Endothelial cell of umbilical vein (primary cell): Measurements from ENCODE around the gene COMMD10. TPM values are rescaled to one million over a fixed set of nuclear protein-coding genes. Genes with fewer than 3 reads are reported as not detected.

ENCODE experiments used
- BruUV-seq: library from RNA; stranded (reverse); fragments of 400-500 nt; replicated peaks from 2 replicates; lab custom pipeline; 2021; lab: Mats Ljungman, UMichigan
- CTCF ChIA-PET: fragments of 300-600, 350-600 bp; sonication (Branson Sonifier 250); formaldehyde crosslinking; loops from one replicate; lab custom pipeline; 2021; ENCODE audit warnings: antibody characterized with exemption, inconsistent platforms; lab: Charles Lee
- POLR2A ChIA-PET: fragments of 300-600, 350-600 bp; sonication (Branson Sonifier 250); formaldehyde crosslinking; loops from one replicate; lab custom pipeline; 2021; ENCODE audit warnings: antibody characterized with exemption, inconsistent platforms; lab: Charles Lee
- DNase-seq: peaks from one replicate; pipeline ENCODE4 v3.0.0-alpha.2; 2011; ENCODE audit warnings: low read depth, low spot score
- FAIRE-seq: peaks from 2 replicates; lab custom pipeline; 2011; peaks lifted over from hg19 to GRCh38; lab: Jason Lieb, UNC
- H2AFZ ChIP-seq: 2 replicates; pipeline ENCODE4 v1.6.0; 2012; ENCODE audit warnings: low read depth, low read length, control low read depth, inconsistent platforms
- H3K27ac ChIP-seq: 2 replicates; pipeline ENCODE4 v1.5.1; 2011; ENCODE audit warnings: low read depth, mild to moderate bottlenecking, control low read depth, low read length, moderate library complexity; ENCODE audit not compliant: insufficient read depth
- H3K27me3 ChIP-seq, 2 experiments: 2 replicates each; pipeline versions ENCODE4 v1.6.0 to v1.6.1; 2011; ENCODE audit warnings: low read length in 2 of 2, mixed read lengths in 1 of 2; ENCODE audit not compliant: control insufficient read depth in 2 of 2, insufficient read depth in 2 of 2
- H3K36me3 ChIP-seq, 2 experiments: 2 replicates in 1 of 2; 3 replicates in 1 of 2; pipeline ENCODE4 v1.5.1; 2011; ENCODE audit warnings: low read length in 2 of 2, mild to moderate bottlenecking in 1 of 2, moderate library complexity in 1 of 2; ENCODE audit not compliant: control insufficient read depth in 2 of 2, insufficient read depth in 2 of 2; ENCODE audit errors: extremely low read depth in 1 of 2
- H3K4me1 ChIP-seq: 3 replicates; pipeline ENCODE4 v1.5.1; 2011; ENCODE audit warnings: mild to moderate bottlenecking, low read length; ENCODE audit not compliant: control insufficient read depth, insufficient read depth; ENCODE audit errors: extremely low read depth
- H3K4me2 ChIP-seq: 2 replicates; pipeline ENCODE4 v1.6.1; 2011; ENCODE audit warnings: low read length, control low read depth, mixed read lengths; ENCODE audit not compliant: insufficient read depth
- H3K4me3 ChIP-seq, 3 experiments: fragments of 200-600 bp in 1 of 3; sonication (generic), shearing (Covaris generic) in 1 of 3; replicated peaks in 1 of 3; 2 replicates each; pipeline ENCODE4 v1.5.1; 2011 to 2016; ENCODE audit warnings: control low read depth in 3 of 3, low read length in 3 of 3, mild to moderate bottlenecking in 2 of 3, inconsistent platforms in 1 of 3, low read depth in 1 of 3, moderate library complexity in 1 of 3; ENCODE audit not compliant: insufficient read depth in 1 of 3
- H3K79me2 ChIP-seq: 2 replicates; pipeline ENCODE4 v1.6.0; 2012; ENCODE audit warnings: low read length, inconsistent platforms; ENCODE audit not compliant: control insufficient read depth, insufficient read depth
- H3K9ac ChIP-seq: replicated peaks from 2 replicates; pipeline ENCODE3; 2011; ENCODE audit warnings: low read length, control low read depth; ENCODE audit not compliant: insufficient read depth; ENCODE audit errors: extremely low read depth
- H3K9me1 ChIP-seq: replicated peaks from 3 replicates; pipeline ENCODE4 v1.6.0; 2011; ENCODE audit warnings: mild to moderate bottlenecking, low read length; ENCODE audit not compliant: control insufficient read depth, insufficient read depth; ENCODE audit errors: extremely low read depth
- H3K9me3 ChIP-seq: replicated peaks from 2 replicates; pipeline ENCODE4 v1.5.1; 2012; ENCODE audit warnings: low read length, inconsistent platforms; ENCODE audit not compliant: control insufficient read depth, insufficient read depth
- H4K20me1 ChIP-seq: replicated peaks from 2 replicates; pipeline ENCODE3; 2011; ENCODE audit warnings: mild to moderate bottlenecking, low read length; ENCODE audit not compliant: control insufficient read depth, insufficient read depth; ENCODE audit errors: extremely low read depth
- EZH2 ChIP-seq: IDR thresholded peaks from 2 replicates; pipeline ENCODE4 v1.6.1; 2012; ENCODE audit warnings: borderline replicate concordance, low read depth, mild to moderate bottlenecking, moderate library complexity, low read length, inconsistent platforms; ENCODE audit not compliant: severe bottlenecking
- FOS ChIP-seq: IDR thresholded peaks from 2 replicates; pipeline ENCODE4 v1.6.1; 2011; ENCODE audit warnings: mild to moderate bottlenecking, low read length, moderate library complexity, borderline replicate concordance; ENCODE audit not compliant: insufficient read depth
- GATA2 ChIP-seq: IDR thresholded peaks from 2 replicates; pipeline ENCODE4 v1.7.0; 2011; ENCODE audit warnings: low read depth, mild to moderate bottlenecking, moderate library complexity, mixed read lengths, low read length; ENCODE audit not compliant: insufficient read length, insufficient read depth
- JUN ChIP-seq: IDR thresholded peaks from 2 replicates; pipeline ENCODE4 v1.6.1; 2011; ENCODE audit warnings: borderline replicate concordance, low read depth; ENCODE audit not compliant: insufficient read length, insufficient read depth
- MAX ChIP-seq: IDR thresholded peaks from 2 replicates; pipeline ENCODE4 v1.6.1; 2011; ENCODE audit not compliant: insufficient read depth, insufficient read length
- MYC ChIP-seq: IDR thresholded peaks from one replicate; pipeline ENCODE4 v1.6.1; 2011; ENCODE audit warnings: mild to moderate bottlenecking, low read depth, low read length
- POLR2A ChIP-seq: IDR thresholded peaks from 2 replicates; pipeline ENCODE4 v1.6.1; 2012; ENCODE audit warnings: low read depth, mild to moderate bottlenecking, control low read depth, low read length
- POLR2AphosphoS5 ChIP-seq: IDR thresholded peaks from 2 replicates; pipeline ENCODE4 v1.6.1; 2012; ENCODE audit warnings: low read depth, mild to moderate bottlenecking, control low read depth, low read length, moderate library complexity; ENCODE audit not compliant: insufficient read depth
- dilution Hi-C: fragments of 300-500 bp; cut with MboI; formaldehyde crosslinking; loops from one replicate; pipeline ENCODE4 v1.15.0; 2019; ENCODE audit warnings: low sequenced_read_pairs; ENCODE audit not compliant: extremely low pct_ligation_motif_present
- intact Hi-C: fragments of 100-400 bp; cut with micrococcal nuclease; formaldehyde crosslinking; loops from one replicate; pipeline ENCODE4 v1.10.0; 2022
- polyA plus RNA-seq, 4 experiments: library from polyadenylated mRNA; depleted of rRNA in 3 of 4; stranded (reverse) in 3 of 4; unstranded in 1 of 4; fragments of >200 nt; gene quantifications; 2 replicates each; pipeline versions ENCODE4 v1.2.1 to v1.2.3, GENCODE V29; 2011 to 2012; ENCODE audit warnings: missing spikeins in 1 of 4
- total RNA-seq: library from RNA; stranded (reverse); gene quantifications from 2 replicates; pipeline ENCODE4 v1.2.3, GENCODE V29; 2021
- TF ChIP-seq, protein P1 (sequence below), 2 donors: IDR thresholded peaks; 1 replicate in 1 of 2; 2 replicates in 1 of 2; pipeline ENCODE4 v1.5.1; 2011; ENCODE audit warnings: low read length in 2 of 2, mild to moderate bottlenecking in 2 of 2, moderate library complexity in 2 of 2, control low read depth in 1 of 2, inconsistent platforms in 1 of 2, low read depth in 1 of 2; ENCODE audit not compliant: insufficient read depth in 1 of 2; ENCODE audit errors: extremely low read depth in 1 of 2

Gene COMMD10
- total and polyA plus RNA-seq, 2 donors (not counting 3 experiments of a cell fraction or from before 2014, with no cell fraction given) = 12.5 to 27.0 TPM

GRCh38 chr5:116276952-116277351 is 192.1 kb downstream of the COMMD10 start:
- H3K27me3 ChIP-seq = no peaks in the 10 kb centered on the region
- H3K4me3 ChIP-seq = no peak overlapping the region
- no peaks in the 10 kb centered on the region for H3K36me3 ChIP-seq
- dilution Hi-C loops = no loop called here
- BruUV-seq = no TSS peak
- H4K20me1 ChIP-seq = no peaks in the 10 kb centered on the region
- no peak overlapping the region for H2AFZ ChIP-seq
- H3K4me1 ChIP-seq = no peaks in the 10 kb centered on the region
- FAIRE-seq (no peak), DNase-seq (no peak)
- no peak overlapping the region for H3K4me2 ChIP-seq
- no peaks in the 10 kb centered on the region for H3K9me1 ChIP-seq
- H3K9ac ChIP-seq = no peak overlapping the region
- no peak overlapping the region for H3K27ac ChIP-seq
- TF ChIP-seq MAX = no peak
- TF ChIP-seq FOS = no peak
- TF ChIP-seq, protein P1, sequence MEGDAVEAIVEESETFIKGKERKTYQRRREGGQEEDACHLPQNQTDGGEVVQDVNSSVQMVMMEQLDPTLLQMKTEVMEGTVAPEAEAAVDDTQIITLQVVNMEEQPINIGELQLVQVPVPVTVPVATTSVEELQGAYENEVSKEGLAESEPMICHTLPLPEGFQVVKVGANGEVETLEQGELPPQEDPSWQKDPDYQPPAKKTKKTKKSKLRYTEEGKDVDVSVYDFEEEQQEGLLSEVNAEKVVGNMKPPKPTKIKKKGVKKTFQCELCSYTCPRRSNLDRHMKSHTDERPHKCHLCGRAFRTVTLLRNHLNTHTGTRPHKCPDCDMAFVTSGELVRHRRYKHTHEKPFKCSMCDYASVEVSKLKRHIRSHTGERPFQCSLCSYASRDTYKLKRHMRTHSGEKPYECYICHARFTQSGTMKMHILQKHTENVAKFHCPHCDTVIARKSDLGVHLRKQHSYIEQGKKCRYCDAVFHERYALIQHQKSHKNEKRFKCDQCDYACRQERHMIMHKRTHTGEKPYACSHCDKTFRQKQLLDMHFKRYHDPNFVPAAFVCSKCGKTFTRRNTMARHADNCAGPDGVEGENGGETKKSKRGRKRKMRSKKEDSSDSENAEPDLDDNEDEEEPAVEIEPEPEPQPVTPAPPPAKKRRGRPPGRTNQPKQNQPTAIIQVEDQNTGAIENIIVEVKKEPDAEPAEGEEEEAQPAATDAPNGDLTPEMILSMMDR (IDR thresholded peaks at IDR 0.05; ENCODE audit: extremely low read depth in 1 of 2, insufficient read depth in 1 of 2, low read depth in 1 of 2, low read length in 2 of 2) = no peak
- TF ChIP-seq JUN = no peak
- no peak for TF ChIP-seq MYC
- no peak for TF ChIP-seq POLR2AphosphoS5
- TF ChIP-seq POLR2A = no peak
- TF ChIP-seq GATA2 = no peak
- TF ChIP-seq EZH2 = no peak
- H3K79me2 ChIP-seq = no peaks in the 10 kb centered on the region
- ChIA-PET CTCF (no interaction called here), POLR2A (no interaction called here)
- intact Hi-C loops = no loop called here
- H3K9me3 ChIP-seq = no peaks in the 10 kb centered on the region
